H1 (cell line): ENCODE data around the gene ASB1. TPM values are rescaled to one million over a fixed set of nuclear protein-coding genes. Genes with fewer than 3 reads are reported as not detected.

Source experiments
- BACH1 ChIP-seq: IDR thresholded peaks from 2 replicates; pipeline ENCODE4 v1.6.1; 2012; ENCODE audit warnings: low read length, improper control_type of control experiment
- EGR1 ChIP-seq: IDR thresholded peaks from 2 replicates; pipeline ENCODE4 v1.6.1; 2011; ENCODE audit warnings: low read depth, low read length, borderline replicate concordance
- FOSL1 ChIP-seq: IDR thresholded peaks from 2 replicates; pipeline ENCODE4 v1.6.1; 2011; ENCODE audit warnings: mild to moderate bottlenecking, low read depth, low read length, moderate library complexity; ENCODE audit not compliant: insufficient read depth
- HDAC2 ChIP-seq, 2 experiments: fragments of 300-600 bp in 1 of 2; sonication (generic) in 1 of 2; IDR thresholded peaks; 2 replicates each; pipeline ENCODE4 v1.6.1; 2011 to 2012; ENCODE audit warnings: low read depth in 2 of 2, low read length in 2 of 2, mild to moderate bottlenecking in 2 of 2, moderate library complexity in 2 of 2, borderline replicate concordance in 1 of 2, inconsistent platforms in 1 of 2
- KDM5A ChIP-seq: fragments of 200-600 bp; IDR thresholded peaks from 2 replicates; pipeline ENCODE4 v1.7.1; 2012; ENCODE audit warnings: mild to moderate bottlenecking, low read length, inconsistent platforms, mixed read lengths
- POLR2A ChIP-seq, 2 experiments: IDR thresholded peaks; 1 replicate in 1 of 2; 2 replicates in 1 of 2; pipeline ENCODE4 v1.6.1; 2011; ENCODE audit warnings: low read depth in 2 of 2, low read length in 2 of 2, mild to moderate bottlenecking in 2 of 2; ENCODE audit errors: control extremely low read depth in 1 of 2
- RAD21 ChIP-seq, 2 experiments: IDR thresholded peaks in 1 of 2; conservative IDR thresholded peaks in 1 of 2; 2 replicates each; pipeline ENCODE4 v1.6.1; 2011; ENCODE audit warnings: low read depth in 2 of 2, low read length in 2 of 2, improper control_type of control experiment in 1 of 2, inconsistent platforms in 1 of 2, mild to moderate bottlenecking in 1 of 2, moderate library complexity in 1 of 2
- RFX5 ChIP-seq: IDR thresholded peaks from 2 replicates; pipeline ENCODE4 v1.6.1; 2011; ENCODE audit warnings: low read depth, low read length, improper control_type of control experiment, borderline replicate concordance
- SIN3A ChIP-seq, 2 experiments: IDR thresholded peaks in 1 of 2; conservative IDR thresholded peaks in 1 of 2; 2 replicates each; pipeline ENCODE4 v1.6.1; 2011 to 2012; ENCODE audit warnings: low read length in 2 of 2, improper control_type of control experiment in 1 of 2, low read depth in 1 of 2, mild to moderate bottlenecking in 1 of 2
- SIRT6 ChIP-seq: IDR thresholded peaks from one replicate; pipeline ENCODE4 v1.7.1; 2012; ENCODE audit warnings: low read length, inconsistent platforms
- SP2 ChIP-seq: IDR thresholded peaks from 2 replicates; pipeline ENCODE4 v1.6.1; 2012; ENCODE audit warnings: mild to moderate bottlenecking, low read length, inconsistent platforms
- polyA plus RNA-seq, 7 experiments: library from polyadenylated mRNA; depleted of rRNA in 3 of 7; stranded (reverse) in 5 of 7; unstranded in 2 of 7; fragments of >200 nt in 5 of 7; fragments of 200-250 nt in 2 of 7; gene quantifications; 1 replicate in 5 of 7; 2 replicates in 1 of 7; 4 replicates in 1 of 7; pipeline versions ENCODE4 v1.2.1 to v1.2.3, GENCODE V29; 2011 to 2013; ENCODE audit warnings: missing spikeins in 2 of 7, mixed read lengths in 2 of 7
- total RNA-seq: library from RNA; stranded (reverse); fragmentation: NEBNext Ultra II Directional; extraction: Animal tissue kit (Norgen Biotek cat#: 25700); gene quantifications from 2 replicates; pipeline ENCODE4 v1.2.1, GENCODE V29; 2021
- TF ChIP-seq, protein P1 (sequence below), 3 experiments: IDR thresholded peaks; 1 replicate in 2 of 3; 2 replicates in 1 of 3; pipeline versions ENCODE4 v1.5.1 to v1.6.1; 2011; ENCODE audit warnings: low read length in 3 of 3, mild to moderate bottlenecking in 3 of 3, inconsistent platforms in 2 of 3, low read depth in 1 of 3, moderate library complexity in 1 of 3; ENCODE audit not compliant: insufficient read depth in 1 of 3; ENCODE audit errors: control extremely low read depth in 1 of 3

The ASB1 gene
- total and polyA plus RNA-seq, 2 of the 8 experiments (the other 6 are each of a cell fraction or from before 2014, with no cell fraction given) = 24.1 to 36.0 TPM

DNA sequence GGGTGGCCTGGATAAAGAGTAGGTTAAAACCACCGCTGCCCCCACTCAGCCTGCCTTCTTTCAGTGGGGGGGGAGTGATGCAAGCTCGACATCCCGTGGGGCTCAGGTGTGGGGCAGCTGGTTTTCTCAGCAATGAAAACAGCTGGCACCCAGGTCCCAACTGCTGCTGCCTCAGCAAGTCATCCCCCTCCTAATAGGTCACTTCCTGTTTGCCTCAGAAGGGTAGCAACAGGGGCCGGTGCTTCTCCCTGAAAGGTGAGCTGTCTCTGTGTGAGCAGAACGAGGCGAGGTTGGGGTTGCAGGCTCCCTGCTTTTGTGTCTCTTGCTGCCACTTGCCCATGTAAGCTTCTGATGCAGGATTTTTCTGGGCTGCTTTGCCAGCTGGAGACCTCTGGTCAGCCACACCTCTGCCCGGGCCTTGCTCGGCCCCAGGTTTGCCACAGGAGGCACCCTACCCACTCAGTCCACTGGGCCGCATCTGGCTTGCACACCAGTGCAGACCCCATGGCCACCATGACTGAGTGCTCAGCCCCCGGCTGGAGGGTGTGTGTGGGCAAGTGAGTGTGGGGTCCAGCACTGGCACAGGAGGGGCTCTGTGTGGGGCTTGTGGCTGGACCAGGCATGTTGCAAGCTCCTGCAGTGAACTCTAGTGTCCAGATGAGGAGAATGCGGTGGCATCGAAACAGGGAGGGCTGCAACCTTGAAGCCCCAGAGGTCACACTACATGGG, 11.5 kb upstream of the ASB1 start (continued):
- no peak for TF ChIP-seq EGR1
- TF ChIP-seq KDM5A = no peak
- no peak for TF ChIP-seq FOSL1
- TF ChIP-seq, protein P1, sequence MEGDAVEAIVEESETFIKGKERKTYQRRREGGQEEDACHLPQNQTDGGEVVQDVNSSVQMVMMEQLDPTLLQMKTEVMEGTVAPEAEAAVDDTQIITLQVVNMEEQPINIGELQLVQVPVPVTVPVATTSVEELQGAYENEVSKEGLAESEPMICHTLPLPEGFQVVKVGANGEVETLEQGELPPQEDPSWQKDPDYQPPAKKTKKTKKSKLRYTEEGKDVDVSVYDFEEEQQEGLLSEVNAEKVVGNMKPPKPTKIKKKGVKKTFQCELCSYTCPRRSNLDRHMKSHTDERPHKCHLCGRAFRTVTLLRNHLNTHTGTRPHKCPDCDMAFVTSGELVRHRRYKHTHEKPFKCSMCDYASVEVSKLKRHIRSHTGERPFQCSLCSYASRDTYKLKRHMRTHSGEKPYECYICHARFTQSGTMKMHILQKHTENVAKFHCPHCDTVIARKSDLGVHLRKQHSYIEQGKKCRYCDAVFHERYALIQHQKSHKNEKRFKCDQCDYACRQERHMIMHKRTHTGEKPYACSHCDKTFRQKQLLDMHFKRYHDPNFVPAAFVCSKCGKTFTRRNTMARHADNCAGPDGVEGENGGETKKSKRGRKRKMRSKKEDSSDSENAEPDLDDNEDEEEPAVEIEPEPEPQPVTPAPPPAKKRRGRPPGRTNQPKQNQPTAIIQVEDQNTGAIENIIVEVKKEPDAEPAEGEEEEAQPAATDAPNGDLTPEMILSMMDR (IDR thresholded peaks at IDR 0.05; ENCODE audit: control extremely low read depth in 1 of 3, insufficient read depth in 1 of 3, low read depth in 1 of 3, low read length in 3 of 3) = peak in 2 of 3 experiments; percentile 29 to 45; a peak in 3 of 4 replicates
- peak; percentile 31; the same call in 1 of the 2 replicates for TF ChIP-seq RFX5
- TF ChIP-seq RAD21 (IDR thresholded peaks at IDR 0.05 in 1 of 2, conservative IDR thresholded peaks at IDR 0.05 in 1 of 2; ENCODE audit: low read depth in 2 of 2, low read length in 2 of 2) = peak; percentile 33 to 36
- TF ChIP-seq SIRT6 = no peak
- TF ChIP-seq SP2 = no peak
- TF ChIP-seq HDAC2 (IDR thresholded peaks at IDR 0.05; ENCODE audit: borderline replicate concordance in 1 of 2, low read depth in 2 of 2, low read length in 2 of 2) = no peak
- TF ChIP-seq BACH1 = no peak
- TF ChIP-seq SIN3A (conservative IDR thresholded peaks at IDR 0.05 in 1 of 2, IDR thresholded peaks at IDR 0.05 in 1 of 2; ENCODE audit: low read depth in 1 of 2, low read length in 2 of 2) = 0 out of 4 replicates have a peak, but pooled peaks of 1 of the 2 experiments have one; percentile 26
- 0 out of 3 replicates have a peak, but pooled peaks of 1 of the 2 experiments have one; percentile 44 for TF ChIP-seq POLR2A (IDR thresholded peaks at IDR 0.05; ENCODE audit: control extremely low read depth in 1 of 2, low read depth in 2 of 2, low read length in 2 of 2)
- TF ChIP-seq, all 59 proteins: peak for 14
